ENCODE results near the gene SMARCB1.

Gene SMARCB1

DNA sequence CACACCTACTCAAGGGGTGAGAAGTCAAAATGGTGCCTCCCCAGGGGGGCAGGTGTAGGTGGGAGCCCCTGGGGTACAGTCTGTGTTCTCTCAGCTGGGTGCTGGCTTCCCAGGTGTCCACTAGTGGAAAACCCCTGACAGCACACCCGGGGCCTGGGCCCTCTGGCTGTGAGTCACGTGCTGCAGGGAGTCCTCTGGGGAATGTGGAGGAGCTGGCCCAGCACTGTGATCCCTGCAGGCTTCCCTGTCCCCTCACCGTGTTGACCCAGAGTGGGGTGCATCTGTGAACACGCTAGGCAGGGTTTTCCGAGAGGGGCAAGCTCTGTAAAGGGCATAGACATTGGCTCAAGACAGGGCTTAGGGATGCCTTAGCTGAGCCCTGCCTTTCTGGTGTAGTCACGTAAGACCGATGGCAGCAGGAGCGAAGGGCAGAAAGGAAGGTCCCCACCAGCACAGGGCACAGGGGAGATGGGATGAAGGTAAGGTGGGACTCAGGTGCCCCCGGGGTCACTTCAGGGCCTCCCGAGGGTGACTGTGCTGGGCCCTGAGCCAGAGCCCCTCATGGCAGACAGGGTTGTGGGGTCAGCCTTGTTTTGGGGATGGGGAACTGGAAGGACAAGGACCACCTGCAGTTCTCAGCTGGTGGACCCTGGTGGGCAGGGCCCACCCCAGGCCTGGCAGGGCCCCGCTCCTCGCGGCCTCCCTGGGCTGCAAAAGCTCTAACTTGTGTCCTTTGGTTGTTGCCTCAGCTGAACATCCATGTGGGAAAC is 37.9 kb downstream of the SMARCB1 start:
- H3K9me3 ChIP-seq (replicated peaks; ENCODE audit: insufficient read depth, low read length): no peaks in the 10 kb centered on the region
- no peaks in the 10 kb centered on the region for H3K27me3 ChIP-seq (replicated peaks; ENCODE audit: insufficient read depth, low read length)
- H3K27ac ChIP-seq (ENCODE audit: low read length): no peak overlapping the region
- H3K79me2 ChIP-seq (ENCODE audit: low read length): peaks cover 4% of the 10 kb centered on the region; the same call in 1 of the 2 replicates
- H3F3A ChIP-seq (ENCODE audit: insufficient read depth, low read length): no peaks in the 10 kb centered on the region
- peaks cover 3% of the 10 kb centered on the region; the same call in 1 of the 2 replicates for H3K36me3 ChIP-seq (replicated peaks; ENCODE audit: insufficient read depth, low read length)
- no peak overlapping the region for H3K9ac ChIP-seq (ENCODE audit: low read length)
- H4K20me1 ChIP-seq (ENCODE audit: insufficient read depth, low read length): no peaks in the 10 kb centered on the region
- no peak for TF ChIP-seq EZH2 (optimal IDR thresholded peaks at IDR 0.05; ENCODE audit: low read depth, low read length)
- TF ChIP-seq, protein P1, sequence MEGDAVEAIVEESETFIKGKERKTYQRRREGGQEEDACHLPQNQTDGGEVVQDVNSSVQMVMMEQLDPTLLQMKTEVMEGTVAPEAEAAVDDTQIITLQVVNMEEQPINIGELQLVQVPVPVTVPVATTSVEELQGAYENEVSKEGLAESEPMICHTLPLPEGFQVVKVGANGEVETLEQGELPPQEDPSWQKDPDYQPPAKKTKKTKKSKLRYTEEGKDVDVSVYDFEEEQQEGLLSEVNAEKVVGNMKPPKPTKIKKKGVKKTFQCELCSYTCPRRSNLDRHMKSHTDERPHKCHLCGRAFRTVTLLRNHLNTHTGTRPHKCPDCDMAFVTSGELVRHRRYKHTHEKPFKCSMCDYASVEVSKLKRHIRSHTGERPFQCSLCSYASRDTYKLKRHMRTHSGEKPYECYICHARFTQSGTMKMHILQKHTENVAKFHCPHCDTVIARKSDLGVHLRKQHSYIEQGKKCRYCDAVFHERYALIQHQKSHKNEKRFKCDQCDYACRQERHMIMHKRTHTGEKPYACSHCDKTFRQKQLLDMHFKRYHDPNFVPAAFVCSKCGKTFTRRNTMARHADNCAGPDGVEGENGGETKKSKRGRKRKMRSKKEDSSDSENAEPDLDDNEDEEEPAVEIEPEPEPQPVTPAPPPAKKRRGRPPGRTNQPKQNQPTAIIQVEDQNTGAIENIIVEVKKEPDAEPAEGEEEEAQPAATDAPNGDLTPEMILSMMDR (IDR thresholded peaks at IDR 0.05; ENCODE audit: low read length): no peak
- no peak for TF ChIP-seq EZH2phosphoT487 (IDR thresholded peaks at IDR 0.05; ENCODE audit: low read length)
- no peak for DNase-seq
- H3K4me2 ChIP-seq (ENCODE audit: low read depth, low read length): no peak overlapping the region
- no peaks in the 10 kb centered on the region for H3K9me2 ChIP-seq (replicated peaks; ENCODE audit: insufficient read depth, low read length)
- H3K4me3 ChIP-seq (ENCODE audit: low read length): no peak overlapping the region
- no peak overlapping the region for H2AFZ ChIP-seq (ENCODE audit: low read length)
- peaks cover 6% of the 10 kb centered on the region; the same call in 1 of the 2 replicates for H3K4me1 ChIP-seq (ENCODE audit: low read length)

DNA sequence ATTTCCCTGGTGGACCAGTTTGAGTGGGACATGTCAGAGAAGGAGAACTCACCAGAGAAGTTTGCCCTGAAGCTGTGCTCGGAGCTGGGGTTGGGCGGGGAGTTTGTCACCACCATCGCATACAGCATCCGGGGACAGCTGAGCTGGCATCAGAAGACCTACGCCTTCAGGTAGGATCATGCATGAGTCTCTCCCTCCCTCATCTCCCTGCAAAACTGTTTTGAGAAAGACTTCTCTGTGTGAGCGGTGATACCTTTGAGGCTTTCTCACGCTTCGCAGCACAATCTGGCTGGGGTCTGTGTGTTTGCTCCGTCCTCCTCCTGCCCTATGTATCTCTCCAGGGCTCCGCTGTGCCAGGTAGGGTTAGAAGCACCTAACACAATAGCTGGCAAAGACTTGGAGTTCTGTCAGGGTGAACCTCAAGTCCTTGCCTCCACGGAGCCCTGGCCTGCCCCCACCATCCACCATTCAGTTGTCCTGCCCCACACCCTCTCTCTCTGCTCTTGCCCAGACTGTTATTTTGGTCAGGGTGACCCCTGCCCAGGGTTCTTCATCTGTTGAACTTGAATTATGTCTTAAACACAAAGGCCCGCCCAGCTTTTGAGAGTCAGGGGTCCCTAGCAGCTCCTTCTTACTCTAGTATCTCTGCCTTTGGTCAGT is 38.6 kb downstream of the SMARCB1 start:
- H3K4me3 ChIP-seq (ENCODE audit: low read length): no peak overlapping the region
- no peak for DNase-seq
- H2AFZ ChIP-seq (ENCODE audit: low read length): no peak overlapping the region
- no peaks in the 10 kb centered on the region for H3F3A ChIP-seq (ENCODE audit: insufficient read depth, low read length)
- no peak overlapping the region for H3K4me2 ChIP-seq (ENCODE audit: low read depth, low read length)
- H3K9me3 ChIP-seq (replicated peaks; ENCODE audit: insufficient read depth, low read length): no peaks in the 10 kb centered on the region
- H3K4me1 ChIP-seq (ENCODE audit: low read length): peaks cover 6% of the 10 kb centered on the region; the same call in 1 of the 2 replicates
- no peaks in the 10 kb centered on the region for H3K27me3 ChIP-seq (replicated peaks; ENCODE audit: insufficient read depth, low read length)
- H3K9me2 ChIP-seq (replicated peaks; ENCODE audit: insufficient read depth, low read length): no peaks in the 10 kb centered on the region
- H3K9ac ChIP-seq (ENCODE audit: low read length): no peak overlapping the region
- H3K36me3 ChIP-seq (replicated peaks; ENCODE audit: insufficient read depth, low read length): peaks cover 3% of the 10 kb centered on the region; the same call in 1 of the 2 replicates
- no peaks in the 10 kb centered on the region for H4K20me1 ChIP-seq (ENCODE audit: insufficient read depth, low read length)
- TF ChIP-seq, protein P1 (IDR thresholded peaks at IDR 0.05; ENCODE audit: low read length): no peak
- TF ChIP-seq EZH2 (optimal IDR thresholded peaks at IDR 0.05; ENCODE audit: low read depth, low read length) (no peak), EZH2phosphoT487 (IDR thresholded peaks at IDR 0.05; ENCODE audit: low read length) (no peak)
- H3K27ac ChIP-seq (ENCODE audit: low read length): no peak overlapping the region
- peaks cover 10% of the 10 kb centered on the region for H3K79me2 ChIP-seq (ENCODE audit: low read length)

DNA sequence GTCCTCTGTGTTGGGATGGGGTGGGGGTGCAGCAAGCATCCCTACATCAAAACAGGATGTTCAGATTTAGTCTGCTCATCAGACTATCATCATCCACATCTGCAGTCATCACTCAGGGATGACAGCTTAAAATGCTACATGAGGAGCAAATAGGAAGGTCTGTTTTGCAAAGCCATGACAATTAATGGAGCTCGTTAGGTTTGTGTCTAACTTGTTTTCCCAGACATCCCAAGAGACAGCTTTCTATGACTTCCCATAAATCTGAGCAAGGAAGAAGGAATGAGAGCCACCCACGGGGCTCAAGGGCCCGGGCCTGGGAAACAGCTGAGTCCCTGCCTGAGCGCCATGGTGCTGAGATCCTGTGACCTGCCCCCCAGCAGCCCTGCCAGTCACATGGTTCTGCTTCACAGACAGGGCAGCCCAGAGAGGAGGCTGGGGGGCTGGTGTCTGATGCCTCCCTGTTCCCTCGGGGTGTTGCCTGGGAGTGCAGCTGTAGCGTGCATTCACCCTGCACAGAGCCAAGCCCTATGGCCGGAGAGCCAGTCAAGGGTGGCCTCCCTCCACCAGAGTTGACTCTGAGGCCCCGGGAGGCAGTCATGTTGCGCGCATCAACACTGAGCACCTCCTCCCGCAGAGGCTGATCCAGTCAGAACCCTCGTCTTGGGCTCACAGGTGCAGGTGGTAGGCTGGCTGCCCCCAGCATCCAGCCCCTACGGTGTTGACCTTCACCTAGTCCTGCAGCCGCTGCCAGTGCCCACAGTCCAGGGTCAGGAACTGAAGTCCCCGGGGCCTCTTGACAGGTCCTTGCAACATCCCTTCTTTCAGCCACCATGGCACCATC is 40.0 kb downstream of the SMARCB1 start:
- no peak overlapping the region for H2AFZ ChIP-seq (ENCODE audit: low read length)
- TF ChIP-seq, protein P1 (IDR thresholded peaks at IDR 0.05; ENCODE audit: low read length): no peak
- TF ChIP-seq EZH2 (optimal IDR thresholded peaks at IDR 0.05; ENCODE audit: low read depth, low read length) (no peak), EZH2phosphoT487 (IDR thresholded peaks at IDR 0.05; ENCODE audit: low read length) (no peak)
- no peak overlapping the region for H3K27ac ChIP-seq (ENCODE audit: low read length)
- no peaks in the 10 kb centered on the region for H4K20me1 ChIP-seq (ENCODE audit: insufficient read depth, low read length)
- peaks cover 3% of the 10 kb centered on the region; the same call in 1 of the 2 replicates for H3K36me3 ChIP-seq (replicated peaks; ENCODE audit: insufficient read depth, low read length)
- no peaks in the 10 kb centered on the region for H3K9me3 ChIP-seq (replicated peaks; ENCODE audit: insufficient read depth, low read length)
- no peaks in the 10 kb centered on the region for H3K27me3 ChIP-seq (replicated peaks; ENCODE audit: insufficient read depth, low read length)
- no peak overlapping the region for H3K9ac ChIP-seq (ENCODE audit: low read length)
- H3K4me3 ChIP-seq (ENCODE audit: low read length): no peak overlapping the region
- H3K9me2 ChIP-seq (replicated peaks; ENCODE audit: insufficient read depth, low read length): no peaks in the 10 kb centered on the region
- H3K79me2 ChIP-seq (ENCODE audit: low read length): peaks cover 19% of the 10 kb centered on the region
- H3F3A ChIP-seq (ENCODE audit: insufficient read depth, low read length): no peaks in the 10 kb centered on the region
- peaks cover 6% of the 10 kb centered on the region; the same call in 1 of the 2 replicates for H3K4me1 ChIP-seq (ENCODE audit: low read length)
- DNase-seq: no peak
- H3K4me2 ChIP-seq (ENCODE audit: low read depth, low read length): no peak overlapping the region
